DMS114 treated with DMSO at 0.1 percent for 48 hours (cell line): ENCODE measurements around the gene POTEF.
"Not testable (repeated sequence)": the region's sequence is repeated elsewhere in the genome, so short reads cannot be mapped to it uniquely, and the experiment has no call there.

Experiments used
- DNase-seq: peaks from one replicate; lab custom pipeline; 2025; ENCODE audit not compliant: unreplicated experiment; lab: John Stamatoyannopoulos, UW

Gene POTEF

GRCh38 chr2:130128464-130128863, 558 bp downstream of the POTEF start:
- DNase-seq = not testable (repeated sequence)

GRCh38 chr2:130127726-130128125, 1.3 kb downstream of the POTEF start:
- not testable (repeated sequence) for DNase-seq

GRCh38 chr2:130120924-130121323, 8.1 kb downstream of the POTEF start:
- not testable (repeated sequence) for DNase-seq

DNA sequence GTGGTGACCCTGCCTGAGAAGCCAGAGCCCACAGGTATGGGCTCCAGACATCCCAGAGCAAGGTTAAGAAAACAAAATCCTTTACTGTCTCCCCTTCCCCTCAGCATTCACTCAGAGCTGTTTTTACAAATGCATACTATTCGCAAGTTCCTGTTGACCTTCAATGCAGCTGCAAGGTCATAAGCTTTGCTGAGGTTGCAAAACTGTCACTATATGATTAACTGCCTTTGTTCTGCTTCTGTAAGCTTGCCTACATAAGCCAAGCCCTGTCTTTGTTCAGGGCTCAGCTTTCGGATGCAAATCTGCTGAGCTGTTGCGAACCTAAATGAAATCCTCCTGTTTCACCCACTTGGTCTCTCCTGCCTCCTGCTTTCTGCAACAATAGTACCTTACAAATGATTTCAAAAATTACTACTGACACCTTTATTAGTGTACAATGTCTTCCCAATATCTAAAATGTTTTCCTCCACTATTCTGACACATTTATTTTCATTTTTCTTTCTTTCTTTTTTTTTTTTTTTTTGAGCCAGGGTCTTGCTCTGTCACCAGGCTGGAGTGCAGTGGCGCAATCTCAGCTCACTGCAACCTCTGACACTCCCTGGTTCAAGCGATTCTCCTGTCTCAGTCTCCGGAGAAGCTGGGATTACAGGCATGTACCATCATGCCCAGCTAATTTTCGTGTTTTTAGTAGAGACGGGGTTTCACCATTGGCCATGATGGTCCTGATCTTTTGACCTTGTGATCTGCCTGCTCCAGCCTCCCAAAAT, 26.2 kb downstream of the POTEF start:
- not testable (repeated sequence) for DNase-seq

DNA sequence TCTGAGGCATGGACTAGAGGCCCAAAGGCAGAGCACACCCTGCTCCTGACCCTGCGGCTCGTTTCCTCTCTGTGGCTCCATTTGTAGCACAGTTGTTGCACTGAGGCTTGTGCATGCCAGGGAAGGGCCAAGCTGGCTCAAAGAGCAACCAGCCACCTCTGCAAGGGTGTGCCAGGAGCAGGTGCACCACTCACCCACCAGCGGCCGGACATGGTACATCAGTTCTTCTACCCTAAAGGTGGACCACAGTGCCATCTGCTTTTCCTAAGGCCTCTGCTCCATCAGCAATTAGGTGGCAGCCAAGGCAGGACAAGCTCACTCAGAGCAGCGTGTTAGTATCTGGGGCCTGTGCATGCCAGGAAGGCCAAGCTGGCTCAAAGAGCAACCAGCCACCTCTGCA, 66.4 kb downstream of the POTEF start:
- not testable (repeated sequence) for DNase-seq

- not testable (repeated sequence) for DNase-seq
These were observed 69.0 kb downstream of the POTEF start for GRCh38 chr2:130059982-130060381.

DNA sequence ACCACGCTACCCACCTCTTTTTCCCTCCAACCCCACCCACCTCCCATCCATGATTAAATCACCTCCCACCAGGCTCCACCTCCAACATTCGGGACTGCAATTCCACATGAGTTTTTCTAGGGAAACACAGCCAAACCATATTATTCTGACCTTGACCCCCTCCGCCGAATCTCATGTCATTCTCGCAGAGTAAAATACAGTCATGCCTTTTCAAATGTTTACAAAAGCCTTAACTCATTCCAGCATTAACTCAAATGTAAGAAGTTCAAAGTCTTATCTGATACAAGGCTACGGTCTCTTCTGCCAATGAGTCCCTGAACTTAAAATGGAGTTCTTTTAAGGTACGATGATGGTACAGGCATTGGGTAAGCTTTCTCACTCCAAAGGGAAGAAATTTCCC, 72.7 kb downstream of the POTEF start:
- DNase-seq = not testable (repeated sequence)

- DNase-seq = not testable (repeated sequence)
These were observed 75.7 kb downstream of the POTEF start for GRCh38 chr2:130053217-130053911.

- not testable (repeated sequence) for DNase-seq
These were observed 76.6 kb downstream of the POTEF start for GRCh38 chr2:130052376-130052775.

DNA sequence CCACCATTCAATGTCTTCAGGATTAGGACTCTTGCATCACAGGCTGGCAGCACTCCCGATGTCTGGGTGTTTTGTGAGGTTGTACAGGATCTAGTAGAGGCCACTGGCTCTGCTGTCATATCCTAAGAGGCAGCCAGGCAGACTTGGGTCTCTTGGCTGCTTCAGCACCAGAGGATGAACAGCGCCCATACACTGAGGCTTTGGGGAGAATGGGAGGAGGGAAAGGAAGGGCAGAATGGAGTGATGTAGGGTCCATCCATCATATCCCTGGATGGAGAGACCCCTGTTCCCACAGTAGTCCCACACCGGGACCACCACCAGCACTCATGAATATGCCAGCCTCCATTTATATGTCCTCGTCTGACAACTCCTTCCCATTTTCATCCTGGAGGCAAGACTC, 80.6 kb downstream of the POTEF start:
- not testable (repeated sequence) for DNase-seq

DNA sequence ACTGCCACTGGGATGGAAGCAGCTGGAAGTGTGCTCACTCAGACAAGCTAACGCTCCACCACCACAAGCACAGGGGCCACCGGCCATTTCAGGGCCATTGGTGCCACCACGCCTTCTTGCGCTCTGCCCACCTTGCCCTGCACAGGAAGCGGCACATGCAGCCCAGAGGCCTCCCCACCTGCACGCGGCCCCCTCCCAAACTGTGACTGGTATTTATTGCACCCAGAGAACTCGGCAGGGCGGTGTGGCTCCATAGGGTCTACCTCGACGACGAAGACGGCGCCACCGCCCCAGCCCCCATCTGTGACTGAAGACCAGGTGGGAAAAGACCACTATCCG, 90.8 kb downstream of the POTEF start:
- DNase-seq = not testable (repeated sequence)

DNA sequence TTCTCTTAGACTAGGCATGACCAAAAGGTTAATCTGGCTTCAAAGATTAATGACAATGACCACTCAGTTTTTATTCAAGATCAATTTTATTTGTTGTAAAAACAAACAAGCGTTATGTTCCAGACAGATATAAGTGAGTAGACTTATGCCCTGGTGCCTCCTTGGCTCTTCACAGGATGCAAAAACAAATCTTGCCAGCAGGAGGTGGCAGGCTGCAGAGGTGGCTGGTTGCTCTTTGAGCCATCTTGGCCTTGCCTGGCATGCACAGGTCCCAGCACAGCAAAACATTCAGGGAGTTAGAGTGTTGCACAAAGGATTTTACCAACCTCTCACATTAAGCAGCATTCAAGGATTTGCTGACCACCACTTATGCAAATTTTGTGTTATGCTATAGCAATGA, 103.1 kb downstream of the POTEF start:
- not testable (repeated sequence) for DNase-seq
